Activated CD8-positive, alpha-beta memory T cell treated with anti-CD3 and anti-CD28 coated beads, Interleukin-2, amount 50 U/mL, for 24 hours (primary cell): Measurements from ENCODE around the gene MAPK14.
"Not testable (repeated sequence)": the region's sequence is repeated elsewhere in the genome, so short reads cannot be mapped to it uniquely, and the experiment has no call there.

Experiments
- DNase-seq: peaks from one replicate; pipeline ENCODE4 v3.0.0-alpha.2; 2020; ENCODE audit errors: extremely low read depth

The MAPK14 gene

DNA sequence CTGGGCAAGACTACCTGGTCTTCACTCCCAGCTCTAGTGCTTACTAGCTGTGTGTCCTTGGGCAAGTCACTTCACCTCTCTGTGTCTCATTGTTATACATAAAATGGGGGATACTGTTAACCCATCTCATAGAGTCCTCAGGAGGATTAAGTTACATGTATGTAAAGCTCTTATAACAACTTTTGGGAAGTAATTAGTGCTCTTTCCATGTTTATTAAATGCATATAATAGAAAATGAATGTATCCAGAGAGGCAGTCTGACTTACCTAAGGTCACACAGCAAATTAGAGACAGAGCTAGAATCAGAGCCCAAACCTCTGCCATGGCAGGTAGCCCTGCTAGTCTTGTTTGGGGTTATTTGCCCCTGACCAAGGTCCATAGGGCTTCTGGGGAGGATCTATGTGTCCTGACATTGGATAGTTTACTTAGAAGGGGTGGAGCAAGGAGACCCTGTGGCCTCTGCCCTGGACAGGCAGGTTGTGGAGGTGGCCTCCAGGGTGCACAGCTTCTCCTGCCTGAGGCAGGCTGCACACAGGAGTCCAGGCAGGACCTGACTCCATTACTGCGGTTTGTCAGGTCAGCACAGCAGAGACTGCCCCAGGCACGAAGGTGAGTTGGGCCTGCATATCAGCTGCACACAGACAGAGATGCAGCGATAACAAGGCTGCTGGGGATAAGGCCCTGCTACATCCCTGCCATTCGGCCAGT, 94.3 kb downstream of the MAPK14 start:
- DNase-seq, result no peak

DNA sequence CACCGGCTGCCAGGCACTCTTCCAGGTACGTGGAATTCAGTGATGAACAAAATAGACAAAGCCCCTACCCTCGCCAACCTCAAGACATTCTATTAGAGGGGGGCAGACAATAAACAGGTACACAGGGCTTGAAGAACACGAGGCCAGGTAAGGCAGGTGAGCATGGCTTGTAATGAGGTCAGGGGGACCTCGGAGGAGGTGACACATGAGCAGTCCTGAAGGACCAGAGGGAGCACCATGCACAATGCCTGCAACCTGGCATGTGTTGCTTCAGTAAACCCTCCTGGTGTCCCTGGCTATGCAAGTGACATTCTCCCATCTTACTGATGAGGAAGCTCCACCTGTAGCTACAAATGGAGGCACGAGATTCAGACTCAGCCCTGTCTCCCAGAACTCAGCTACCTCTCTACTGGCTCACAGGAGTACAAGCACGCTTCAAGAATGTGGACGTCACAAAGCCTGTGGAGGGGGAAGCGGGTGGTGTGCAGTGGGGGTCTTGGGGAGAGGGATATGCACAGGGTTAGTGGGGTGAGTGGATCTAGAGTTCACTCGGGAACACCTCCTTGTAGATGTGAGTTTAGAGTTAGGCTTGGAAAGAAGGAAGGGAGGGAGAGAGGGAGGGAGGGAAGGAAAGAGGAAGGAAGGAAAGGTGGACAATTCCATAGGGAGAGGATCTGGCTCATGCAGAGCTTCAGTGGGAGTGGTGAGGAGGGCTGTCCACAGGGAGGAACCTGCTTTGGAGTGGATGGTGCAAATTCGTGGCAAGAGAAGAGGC, 95.1 kb downstream of the MAPK14 start:
- DNase-seq, result no peak

DNA sequence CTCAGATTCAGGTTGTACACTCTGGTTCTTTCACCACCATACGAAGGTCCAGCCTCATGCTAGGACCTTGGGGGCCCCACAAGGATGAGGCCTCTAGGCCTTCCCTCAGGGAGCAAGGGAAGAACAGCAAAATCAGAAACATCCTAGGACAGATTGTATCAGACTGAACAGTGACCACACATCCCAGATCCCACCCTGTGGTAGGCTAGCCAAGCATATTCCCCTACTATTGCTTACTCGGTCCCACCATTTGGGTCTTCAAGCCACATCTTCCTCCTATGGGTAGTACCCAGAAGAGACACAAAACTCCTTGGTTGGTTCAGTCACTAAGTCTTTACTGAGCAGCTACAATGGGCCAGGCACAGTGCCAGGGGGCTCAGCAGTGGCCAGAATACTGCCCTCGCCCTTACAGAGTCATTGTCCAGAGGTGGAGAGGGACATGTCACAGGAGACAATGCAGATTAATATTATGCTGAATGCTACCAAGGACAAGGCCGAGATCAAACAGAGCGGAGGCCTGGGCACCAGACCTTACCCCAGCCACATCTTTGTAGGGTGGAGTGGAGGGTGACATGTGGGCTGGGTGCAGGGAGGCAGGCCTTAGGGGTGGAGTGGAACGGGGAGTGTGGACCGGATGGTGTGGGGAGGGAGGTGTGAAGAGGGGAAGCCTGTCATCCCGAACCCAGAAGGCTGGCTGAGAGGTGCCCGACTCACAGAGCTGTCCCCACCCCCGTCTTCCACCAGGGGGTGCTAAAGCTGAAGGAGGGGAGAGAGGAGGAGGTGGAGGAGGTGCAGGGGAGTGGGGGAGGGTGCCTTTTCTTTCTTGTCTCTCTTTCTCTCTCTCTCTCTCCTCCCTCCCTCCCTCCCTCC, 95.9 kb downstream of the MAPK14 start:
- peak; percentile 75 for DNase-seq

DNA sequence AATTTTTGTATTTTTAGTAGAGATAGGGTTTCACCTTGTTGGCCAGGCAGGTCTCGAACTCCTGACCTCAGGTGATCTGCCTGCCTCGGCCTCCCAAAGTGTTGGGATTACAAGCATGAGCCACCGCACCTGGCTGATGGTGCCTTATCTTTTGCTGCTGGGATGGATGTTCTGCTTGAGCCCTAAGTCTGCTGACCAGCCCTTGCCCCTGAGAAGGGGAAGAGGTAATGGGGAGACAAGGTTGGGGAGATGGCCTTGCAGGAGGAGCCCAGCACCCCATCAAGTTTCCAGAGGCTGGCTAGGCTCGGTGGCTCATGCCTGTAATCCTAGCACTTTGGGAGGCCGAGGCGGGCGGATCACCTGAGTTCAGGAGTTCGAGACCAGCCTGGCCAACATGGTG, 96.7 kb downstream of the MAPK14 start:
- DNase-seq, result not testable (repeated sequence)

DNA sequence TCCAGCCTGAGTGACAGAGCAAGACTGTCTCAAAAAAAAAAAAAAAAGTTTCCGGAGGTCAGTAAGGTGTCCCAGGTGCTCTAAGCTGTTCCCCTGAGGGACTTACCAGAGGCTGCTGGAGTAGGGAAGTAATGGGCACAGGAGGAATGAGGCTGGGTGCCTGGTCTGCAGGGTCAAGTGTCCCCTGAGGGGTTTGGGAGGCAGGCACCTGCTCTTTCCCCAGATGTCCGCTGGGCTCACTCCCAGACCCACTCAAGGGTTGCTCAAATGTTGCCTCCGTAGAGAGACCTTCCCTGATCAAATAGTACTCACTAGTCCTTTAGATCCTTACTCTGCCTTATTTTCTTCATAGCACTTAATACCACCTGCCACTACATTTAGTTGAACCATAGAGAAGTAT, 97.3 kb downstream of the MAPK14 start:
- no peak for DNase-seq

DNA sequence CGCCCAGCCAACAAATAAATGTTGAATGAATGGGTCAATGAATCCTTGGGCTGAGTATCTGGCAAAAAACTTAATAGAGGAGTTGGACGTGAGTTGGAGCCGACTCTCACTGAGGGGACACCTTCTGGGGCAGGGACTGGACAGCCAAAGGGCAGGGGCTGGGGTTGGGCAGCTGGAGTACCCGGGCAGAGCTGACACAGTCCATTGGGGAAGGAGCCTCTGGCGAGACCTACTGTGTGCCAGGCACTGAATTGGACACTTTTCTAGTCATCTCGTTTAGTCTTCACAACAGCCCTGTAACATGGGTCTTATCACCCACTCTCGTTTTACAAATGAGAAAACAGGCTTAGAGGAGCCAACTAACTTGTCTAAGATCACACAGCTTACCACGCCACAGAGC, 98.0 kb downstream of the MAPK14 start:
- DNase-seq, result no peak

DNA sequence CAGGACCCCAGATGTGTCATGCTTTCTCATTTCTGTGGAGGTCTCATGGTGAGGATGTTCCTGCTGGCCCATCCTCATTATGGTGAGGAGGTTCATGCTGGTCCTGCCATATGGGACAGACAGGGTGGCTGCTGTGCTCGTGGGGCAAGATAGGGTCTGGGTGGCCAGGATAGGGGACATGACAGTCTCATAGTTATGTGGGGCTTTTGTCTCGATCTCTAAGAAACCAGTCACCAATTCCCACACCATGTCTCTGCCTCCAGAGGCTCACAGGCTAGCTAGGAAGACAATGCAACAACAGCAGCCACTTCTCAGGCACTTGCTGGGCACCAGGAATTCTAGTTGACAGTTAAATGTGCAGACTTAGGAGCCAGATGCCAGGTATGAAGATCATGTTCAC, 98.5 kb downstream of the MAPK14 start:
- no peak for DNase-seq

DNA sequence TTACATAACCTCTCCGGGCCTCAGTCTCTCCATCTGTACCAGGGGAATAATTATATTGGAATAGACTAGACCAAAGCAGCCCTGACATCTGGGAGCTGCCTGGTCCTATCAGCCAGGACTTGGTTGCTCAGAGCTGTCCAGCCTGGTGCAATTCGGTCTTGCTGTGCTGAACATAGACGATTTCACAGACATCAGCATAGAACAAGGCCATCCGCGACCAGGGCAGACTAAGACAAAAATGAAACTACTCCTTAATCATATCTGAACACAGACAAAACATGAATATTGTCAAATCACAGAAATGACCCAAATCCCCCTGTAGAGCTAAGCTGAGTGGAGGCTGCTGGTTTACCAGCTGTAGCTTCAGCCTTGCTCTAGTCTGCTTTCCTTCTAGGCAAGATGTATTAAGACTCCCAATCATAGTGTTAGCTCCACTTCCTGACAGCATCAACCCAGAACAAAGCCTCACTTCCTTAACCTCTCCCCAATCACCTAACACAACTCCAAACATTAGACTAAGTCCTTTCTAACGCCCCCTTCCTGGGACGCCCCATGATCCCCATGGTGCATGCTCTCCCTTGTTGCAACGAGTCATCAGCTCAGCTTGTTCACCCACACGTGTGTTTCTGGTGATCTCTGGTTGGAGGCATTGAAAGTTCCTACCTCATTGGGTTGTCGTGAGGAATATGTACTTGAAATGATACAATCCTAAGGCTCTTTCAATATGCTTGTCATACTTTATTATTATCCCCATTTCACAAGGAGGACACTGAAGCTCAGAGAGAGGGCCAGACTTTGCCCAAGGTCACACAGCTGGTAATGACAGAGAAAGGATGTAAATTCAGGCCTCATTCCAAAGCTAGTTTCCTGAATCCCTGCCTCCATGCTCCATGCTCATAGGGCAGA, 99.2 kb downstream of the MAPK14 start:
- DNase-seq, result no peak

DNA sequence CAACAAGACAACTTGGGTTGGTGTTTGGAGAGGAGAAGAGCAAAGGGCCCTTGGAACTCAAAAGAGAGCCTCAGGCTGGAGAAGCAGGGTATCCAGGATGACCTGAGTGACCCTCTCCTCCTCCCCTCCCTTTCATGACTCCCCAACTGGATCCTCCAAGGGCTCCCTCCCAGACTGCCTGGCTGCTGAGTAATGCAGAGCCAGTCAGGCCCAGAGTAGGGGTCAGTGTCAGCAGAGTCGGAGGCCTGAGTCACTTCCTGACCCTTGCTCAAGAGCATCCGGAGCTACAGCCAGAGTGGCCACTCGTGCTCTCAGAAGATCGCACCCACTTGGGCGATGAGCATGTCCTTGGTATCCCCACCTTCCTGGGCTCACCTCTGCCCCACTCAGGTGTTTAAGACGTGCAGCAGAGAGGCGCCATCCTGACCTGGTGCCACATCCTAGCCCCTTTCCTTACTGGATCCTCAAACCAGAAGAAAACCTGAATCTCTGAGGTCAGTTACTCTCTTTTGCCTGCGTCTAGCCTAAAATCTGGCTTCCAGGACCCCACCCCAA, 99.9 kb downstream of the MAPK14 start:
- DNase-seq, result no peak

DNA sequence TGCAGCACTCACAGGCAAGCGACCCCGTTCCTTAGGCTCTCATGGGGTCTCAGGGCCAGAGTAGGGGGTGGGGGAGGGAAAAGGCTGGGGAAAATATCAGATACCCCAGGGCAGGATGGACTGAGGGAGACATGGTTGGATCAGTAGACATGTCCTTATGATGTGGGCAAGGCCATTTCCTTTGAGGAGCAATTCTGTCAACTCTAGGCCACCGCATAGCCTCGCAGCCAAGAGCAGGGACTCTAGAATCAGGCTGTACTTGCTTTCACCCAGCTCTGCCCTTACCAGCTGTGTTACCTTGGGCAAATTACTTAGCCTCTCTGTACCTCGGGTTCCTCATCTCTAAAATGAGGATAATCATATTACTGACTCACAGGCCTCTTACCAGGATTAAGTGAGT, 100.5 kb downstream of the MAPK14 start:
- DNase-seq, result no peak

DNA sequence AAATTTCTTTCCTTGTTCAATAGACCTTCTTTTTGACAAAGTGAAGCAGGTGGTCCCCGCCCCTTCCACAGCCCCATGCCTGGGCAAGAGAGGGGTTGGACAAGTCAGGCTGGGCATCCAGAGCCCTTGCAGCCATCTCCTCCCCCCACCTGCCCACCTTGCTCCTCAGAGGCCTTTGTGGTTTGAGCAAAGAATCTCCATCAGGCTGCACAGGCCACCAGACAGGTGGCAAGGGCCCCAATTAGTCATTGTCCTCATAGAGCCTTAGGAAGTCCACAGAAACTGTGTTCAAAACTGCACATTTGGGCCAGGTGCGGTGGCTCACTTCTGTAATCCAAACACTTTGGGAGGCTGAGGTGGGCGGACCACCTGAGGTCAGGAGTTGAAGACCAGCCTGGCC, 101.2 kb downstream of the MAPK14 start:
- no peak for DNase-seq

DNA sequence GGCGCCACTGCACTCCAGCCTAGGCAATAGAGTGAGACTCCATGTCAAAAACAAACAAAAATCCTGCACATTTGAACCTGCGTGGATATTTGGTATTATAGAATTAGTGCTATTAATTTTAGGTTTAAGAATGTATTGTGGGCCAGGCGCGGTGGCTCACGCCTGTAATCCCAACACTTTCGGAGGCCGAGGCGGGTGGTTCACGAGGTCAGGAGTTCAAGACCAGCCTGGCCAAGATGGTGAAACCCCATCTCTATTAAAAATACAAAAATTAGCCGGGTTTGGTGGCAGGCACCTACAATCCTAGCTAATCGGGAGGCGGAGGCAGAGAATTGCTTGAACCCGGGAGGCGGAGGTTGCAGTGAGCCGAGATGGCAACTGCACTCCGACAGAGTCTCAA, 101.7 kb downstream of the MAPK14 start:
- DNase-seq, result not testable (repeated sequence)

DNA sequence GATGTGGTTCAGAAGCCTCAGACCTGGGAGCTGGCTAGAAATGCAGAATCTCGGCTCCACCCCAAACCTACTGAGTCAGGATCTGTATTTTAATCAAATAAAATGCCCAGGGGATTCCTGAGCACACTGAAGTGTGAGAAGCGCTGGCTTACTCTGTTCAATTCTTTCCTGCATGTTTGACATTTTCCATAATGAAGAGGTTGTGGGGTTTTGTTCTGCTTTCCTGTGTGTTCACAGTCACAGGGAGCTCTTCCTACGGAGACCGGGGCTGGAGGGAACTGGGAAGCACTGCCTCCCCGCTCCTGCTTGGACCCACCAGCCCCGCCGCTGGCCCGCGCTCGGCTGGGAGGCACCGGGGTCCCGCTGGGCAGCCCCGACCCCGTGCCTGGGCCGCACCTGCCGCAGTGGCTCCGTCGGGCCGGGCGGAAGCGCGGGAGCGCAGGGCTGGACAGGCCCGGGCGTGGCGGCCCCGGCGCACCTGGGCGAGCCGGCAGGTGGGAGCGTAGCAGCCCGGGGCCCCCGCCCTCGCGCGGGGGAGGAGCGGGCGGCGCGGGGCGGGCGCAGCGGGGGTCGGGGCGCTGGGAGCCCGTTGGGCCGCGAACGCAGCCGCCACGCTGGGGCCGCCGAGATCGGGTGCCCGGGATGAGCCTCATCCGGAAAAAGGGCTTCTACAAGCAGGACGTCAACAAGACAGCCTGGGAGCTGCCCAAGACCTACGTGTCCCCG, 102.5 kb downstream of the MAPK14 start, which contains the start of gene MAPK13:
Gene MAPK13 (plus strand): TSS at position 573 of the 726 bp plus-strand sequence. CDS start 70 bp downstream, at position 643.
- no peak for DNase-seq

DNA sequence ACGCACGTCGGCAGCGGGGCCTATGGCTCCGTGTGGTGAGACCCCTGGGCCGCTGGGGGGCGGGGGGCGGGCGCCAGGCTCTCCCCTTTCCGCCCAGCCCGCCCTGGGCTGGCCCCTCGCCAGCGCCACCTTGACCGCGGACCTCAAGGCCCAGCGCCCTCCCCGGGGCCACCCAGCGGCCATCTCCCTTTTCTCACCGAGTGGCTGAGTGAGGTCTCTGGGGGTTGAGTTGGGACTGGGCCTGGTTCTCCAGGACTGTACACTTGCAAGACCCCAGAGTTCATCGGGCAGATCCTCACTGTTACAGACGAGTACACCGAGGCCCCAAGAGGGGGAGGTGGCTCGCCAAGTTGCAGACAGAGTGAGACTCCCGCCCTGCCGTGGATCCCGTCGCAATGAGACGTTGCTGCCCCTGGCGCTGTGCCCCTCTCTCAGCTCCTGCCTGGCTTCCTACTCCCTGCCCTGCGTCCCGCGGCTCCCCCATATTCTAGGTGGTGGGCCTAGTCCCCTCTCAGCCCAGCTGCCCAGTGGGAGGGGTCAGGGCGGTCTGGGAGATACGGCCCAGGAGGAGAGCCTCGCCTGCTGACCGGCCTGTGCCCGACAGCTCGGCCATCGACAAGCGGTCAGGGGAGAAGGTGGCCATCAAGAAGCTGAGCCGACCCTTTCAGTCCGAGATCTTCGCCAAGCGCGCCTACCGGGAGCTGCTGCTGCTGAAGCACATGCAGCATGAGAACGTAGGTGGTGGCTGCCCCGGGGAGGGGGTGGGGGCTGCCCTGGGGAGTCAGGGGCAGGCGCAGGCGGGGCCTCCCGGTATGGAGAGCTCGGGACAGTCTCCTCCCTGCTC, 103.3 kb downstream of the MAPK14 start:
- DNase-seq, result no peak

DNA sequence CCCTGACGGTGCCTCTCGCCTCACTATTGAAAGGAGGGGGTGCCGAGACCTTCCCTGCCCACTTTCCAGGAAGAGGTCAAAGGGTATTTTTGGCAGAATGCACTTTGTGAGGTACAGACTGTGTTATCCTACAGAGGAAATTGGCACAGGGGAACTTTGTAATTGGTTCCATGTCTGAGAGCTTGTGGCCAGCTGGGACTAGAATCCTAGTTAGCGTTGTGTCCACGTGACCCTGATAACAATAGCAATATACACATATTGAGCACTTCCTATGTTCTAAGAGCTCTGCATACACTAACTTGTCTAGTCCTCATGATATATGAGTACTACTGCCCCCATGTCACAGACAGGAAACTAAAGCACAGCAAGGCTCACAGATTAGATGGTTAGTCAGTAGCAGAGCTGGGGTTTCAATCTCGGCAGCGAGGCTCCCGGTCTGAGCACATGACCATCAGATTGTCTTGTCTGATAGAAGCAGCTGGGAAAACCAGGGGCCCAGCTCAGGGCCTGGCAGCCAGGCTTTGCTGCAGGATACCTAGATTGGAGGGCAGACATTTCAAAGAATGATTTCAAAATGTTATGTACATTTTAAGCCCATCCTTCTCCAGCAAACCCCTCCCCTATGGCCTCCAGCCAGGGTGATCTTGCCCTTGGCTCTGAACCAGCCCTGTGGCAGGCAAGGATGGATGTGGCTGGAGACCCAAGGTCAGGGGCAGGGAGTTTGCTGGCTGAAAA, 104.1 kb downstream of the MAPK14 start:
- no peak for DNase-seq

DNA sequence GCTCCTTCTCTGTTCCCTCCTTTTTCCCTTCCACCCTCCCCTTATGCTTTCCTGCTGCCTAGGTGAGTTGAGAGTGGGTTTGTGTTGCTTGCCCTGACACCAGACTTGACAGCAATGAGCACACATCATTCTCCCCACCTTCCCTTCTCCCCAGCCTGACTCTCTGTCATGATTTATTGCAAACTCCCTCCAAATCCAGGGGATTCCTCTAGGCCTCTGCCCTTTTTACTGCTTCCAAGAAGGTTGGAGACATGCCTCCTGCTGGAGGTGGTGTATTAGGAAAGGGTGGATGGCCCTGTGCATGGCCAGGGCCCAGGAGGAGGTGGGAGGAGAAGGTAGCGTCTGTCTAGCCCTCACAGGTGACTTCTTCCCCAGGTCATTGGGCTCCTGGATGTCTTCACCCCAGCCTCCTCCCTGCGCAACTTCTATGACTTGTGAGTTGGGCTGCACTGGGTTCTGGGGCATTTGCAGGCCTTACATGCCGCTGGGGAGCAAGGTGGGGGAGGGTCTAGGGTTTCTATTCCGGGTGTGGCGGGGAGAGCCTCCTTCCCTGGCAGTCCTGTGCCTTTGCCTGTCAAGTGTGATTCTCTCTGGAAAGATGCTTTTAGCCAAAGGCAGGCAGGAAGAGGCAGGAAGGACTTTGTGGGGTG, 104.8 kb downstream of the MAPK14 start:
- no peak for DNase-seq

DNA sequence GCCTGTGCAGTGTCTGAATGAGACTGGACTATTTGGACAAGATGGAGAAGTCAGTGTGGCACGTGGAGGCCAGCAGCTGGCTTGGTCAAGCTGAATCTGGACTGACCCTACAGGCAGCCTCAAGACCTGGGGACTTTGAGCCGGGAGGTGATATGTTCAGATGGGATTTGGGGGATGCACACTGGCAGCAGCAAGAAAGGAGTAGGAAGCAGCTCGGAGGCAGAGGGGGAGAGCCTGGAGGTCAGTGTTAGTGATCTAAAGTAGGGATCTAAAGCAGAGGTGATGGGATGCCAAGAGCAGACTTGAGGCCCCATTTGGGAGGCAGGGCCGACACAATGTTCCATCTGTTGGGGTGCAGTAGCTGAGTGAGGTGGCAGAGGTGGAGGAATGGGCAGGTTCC, 105.5 kb downstream of the MAPK14 start:
- no peak for DNase-seq

DNA sequence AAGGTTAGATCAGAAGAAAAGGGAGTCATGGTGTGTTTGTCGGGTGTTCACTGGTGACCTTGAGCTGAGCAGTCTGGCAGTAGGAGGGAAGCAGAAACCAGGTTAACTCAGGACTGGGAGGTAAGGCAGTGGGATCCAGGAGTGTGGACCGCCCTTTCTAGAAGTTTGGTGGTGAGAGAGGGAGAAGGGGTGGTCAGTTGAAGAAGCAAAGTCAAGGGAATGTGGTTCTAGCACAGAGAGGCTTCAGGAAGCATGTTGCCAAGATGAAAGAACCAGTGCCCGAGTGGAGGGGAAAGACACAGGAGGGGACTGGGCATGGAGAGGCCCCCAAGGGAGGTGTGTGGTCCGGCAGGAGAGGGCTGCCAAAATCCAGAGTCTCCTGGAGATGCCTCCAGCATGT, 106.3 kb downstream of the MAPK14 start:
- DNase-seq, result no peak
